Esophagus (tissue), 2 donors: ENCODE data around the gene PLCL2. TPM values are rescaled to one million over a fixed set of nuclear protein-coding genes. Genes with fewer than 3 reads are reported as not detected.

Experiments
- H3K27ac ChIP-seq, 2 donors: one replicate each; pipeline ENCODE4 v1.5.1; 2013; ENCODE audit warnings: low read depth in 2 of 2, mild to moderate bottlenecking in 2 of 2, inconsistent platforms in 1 of 2, low read length in 1 of 2, moderate library complexity in 1 of 2
- H3K27me3 ChIP-seq, 2 donors: one replicate each; pipeline ENCODE4 v1.6.1; 2013; ENCODE audit warnings: low read length in 2 of 2, control low read depth in 1 of 2, mild to moderate bottlenecking in 1 of 2; ENCODE audit not compliant: insufficient read depth in 2 of 2, control insufficient read depth in 1 of 2
- H3K36me3 ChIP-seq, 2 donors: one replicate each; pipeline ENCODE4 v1.6.1; 2013; ENCODE audit warnings: low read length in 1 of 2; ENCODE audit not compliant: control insufficient read depth in 2 of 2, insufficient read depth in 2 of 2
- H3K4me1 ChIP-seq, 2 donors: one replicate each; pipeline ENCODE4 v1.6.1; 2013; ENCODE audit warnings: low read length in 1 of 2; ENCODE audit not compliant: control insufficient read depth in 2 of 2, insufficient read depth in 2 of 2
- H3K4me3 ChIP-seq, 2 donors: one replicate each; pipeline ENCODE4 v1.5.1; 2013; ENCODE audit warnings: low read length in 2 of 2, mild to moderate bottlenecking in 2 of 2, low read depth in 1 of 2, moderate library complexity in 1 of 2
- H3K9me3 ChIP-seq, 2 donors: one replicate each; pipeline ENCODE4 v1.6.1; 2013; ENCODE audit warnings: mild to moderate bottlenecking in 2 of 2, low read depth in 1 of 2, low read length in 1 of 2, moderate library complexity in 1 of 2; ENCODE audit not compliant: control insufficient read depth in 2 of 2, insufficient read depth in 1 of 2
- WGBS, 2 donors: extraction: QIAGEN DNeasy Blood & Tissue Kit; methylation state at CpG; one replicate each; pipeline ENCODE4 v1.1.7; 2013; 5-methylcytosine and 5-hydroxymethylcytosine counted together
- polyA plus RNA-seq, 2 donors: library from polyadenylated mRNA; stranded (reverse); fragments of 200-250 nt; gene quantifications; one replicate each; pipeline ENCODE4 v1.2.3, GENCODE V29; 2013
- donor health status: healthy with polysubstance abuse.
- donor health status: Bipolar disorder and iron deficiency.

PLCL2 gene
- polyA plus RNA-seq, 2 donors: 0.22 to 0.35 TPM

- Histone ChIP-seq H3K27me3 (no peaks in the 10 kb centered on the region), H3K4me1 (no peaks in the 10 kb centered on the region), H3K4me3 (no peak overlapping the region), H3K36me3 (no peaks in the 10 kb centered on the region), H3K9me3 (peaks cover 0 to 8% of the 10 kb centered on the region in 2 donors), H3K27ac (no peak overlapping the region)
Measured at GRCh38 chr3:17135696-17136095, 250.9 kb downstream of the PLCL2 start.

- H3K27me3 ChIP-seq: no peaks in the 10 kb centered on the region
- H3K27ac ChIP-seq: no peak overlapping the region
Measured at GRCh38 chr3:17136136-17136721, 251.5 kb downstream of the PLCL2 start.

GRCh38 chr3:17137321-17137826, 252.6 kb downstream of the PLCL2 start:
- WGBS, 2 donors: 89 to 93% methylated on average over 5 of the region's 5 CpGs

More at GRCh38 chr3:17136136-17136721, 251.5 kb downstream of the PLCL2 start:
- no peaks in the 10 kb centered on the region for H3K4me1 ChIP-seq
- H3K36me3 ChIP-seq: no peaks in the 10 kb centered on the region
- 74 to 81% methylated on average over 11 of the region's 11 CpGs for WGBS, 2 donors
- peaks cover 0 to 8% of the 10 kb centered on the region in 2 donors for H3K9me3 ChIP-seq
- no peak overlapping the region for H3K4me3 ChIP-seq

GRCh38 chr3:17138246-17139039, 253.7 kb downstream of the PLCL2 start:
- no peaks in the 10 kb centered on the region for H3K27me3 ChIP-seq
- no peak overlapping the region for H3K27ac ChIP-seq
- no peak overlapping the region for H3K4me3 ChIP-seq
- WGBS, 2 donors: 89 to 92% methylated on average over 7 of the region's 7 CpGs
- peaks cover 0 to 8% of the 10 kb centered on the region in 2 donors for H3K9me3 ChIP-seq
- H3K4me1 ChIP-seq: no peaks in the 10 kb centered on the region
- no peaks in the 10 kb centered on the region for H3K36me3 ChIP-seq

More at GRCh38 chr3:17137321-17137826, 252.6 kb downstream of the PLCL2 start:
- peaks cover 0 to 8% of the 10 kb centered on the region in 2 donors for H3K9me3 ChIP-seq
- H3K4me3 ChIP-seq: no peak overlapping the region
- H3K36me3 ChIP-seq: no peaks in the 10 kb centered on the region
- H3K27ac ChIP-seq: no peak overlapping the region
- H3K27me3 ChIP-seq: no peaks in the 10 kb centered on the region
- H3K4me1 ChIP-seq: no peaks in the 10 kb centered on the region
